ENCODE data around the gene SHD. TPM values are rescaled to one million over a fixed set of nuclear protein-coding genes. Genes with fewer than 3 reads are reported as not detected.

The SHD gene
- total and polyA plus RNA-seq, 2 of the 4 experiments (the other 2 are of a cell fraction): not detected

DNA sequence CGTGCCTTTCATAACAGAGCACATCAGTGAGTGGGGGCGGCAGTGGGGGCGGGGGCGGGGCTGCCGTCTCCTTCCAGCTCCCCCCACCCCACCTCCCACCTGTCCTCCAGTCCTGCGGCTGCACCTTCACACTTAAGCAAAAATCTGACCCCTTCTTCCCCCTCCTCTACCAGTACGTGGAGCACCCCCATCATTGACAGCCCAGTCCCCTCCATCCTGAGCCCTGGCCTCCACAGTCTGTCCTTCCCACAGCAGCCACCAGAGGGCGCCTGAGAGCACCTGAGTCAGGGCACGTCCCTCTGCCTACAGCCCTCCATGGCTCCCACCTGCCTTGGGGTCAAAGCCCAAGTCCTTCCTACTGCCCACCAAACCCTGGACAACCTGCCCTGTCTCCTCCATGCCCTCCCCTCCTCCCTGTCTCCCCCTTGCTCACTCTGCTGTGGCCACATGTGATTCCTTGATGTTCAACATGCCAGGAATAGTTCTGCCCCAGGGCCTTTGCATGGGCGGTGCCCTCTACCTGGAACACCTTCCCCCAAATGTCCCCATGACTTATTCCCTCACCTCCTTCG, 45.7 kb upstream of the SHD start:
- Histone ChIP-seq H3K9me3 (ENCODE audit: control insufficient read depth, insufficient read depth, low read length) (no peaks in the 10 kb centered on the region), H3K23ac (ENCODE audit: low read depth, low read length) (no peak overlapping the region)
- peak; percentile 36; the same call in 1 of the 2 replicates for ATAC-seq (ENCODE audit: low read depth)

More for the DNA sequence above, 45.7 kb upstream of the SHD start:
- ChIA-PET POLR2A (ENCODE audit: unreplicated experiment) (no interaction called here), CTCF (no interaction called here)
- H4K91ac ChIP-seq (ENCODE audit: insufficient read depth, low read depth, low read length): no peak overlapping the region
- DNase-seq: peak; percentile 8
- no peak overlapping the region for H3K27ac ChIP-seq (ENCODE audit: insufficient read depth, low read length)
- TF ChIP-seq MAFK (IDR thresholded peaks at IDR 0.05; ENCODE audit: low read depth, low read length): no peak
- peak; percentile 60 for TF ChIP-seq CTCF (conservative IDR thresholded peaks at IDR 0.05; ENCODE audit: low read depth, low read length)
- TF ChIP-seq MXI1 (IDR thresholded peaks at IDR 0.05; ENCODE audit: borderline replicate concordance, low read depth, low read length): no peak
- no peak for TF ChIP-seq BHLHE40 (IDR thresholded peaks at IDR 0.05; ENCODE audit: low read depth, low read length)
- TF ChIP-seq, protein P1, sequence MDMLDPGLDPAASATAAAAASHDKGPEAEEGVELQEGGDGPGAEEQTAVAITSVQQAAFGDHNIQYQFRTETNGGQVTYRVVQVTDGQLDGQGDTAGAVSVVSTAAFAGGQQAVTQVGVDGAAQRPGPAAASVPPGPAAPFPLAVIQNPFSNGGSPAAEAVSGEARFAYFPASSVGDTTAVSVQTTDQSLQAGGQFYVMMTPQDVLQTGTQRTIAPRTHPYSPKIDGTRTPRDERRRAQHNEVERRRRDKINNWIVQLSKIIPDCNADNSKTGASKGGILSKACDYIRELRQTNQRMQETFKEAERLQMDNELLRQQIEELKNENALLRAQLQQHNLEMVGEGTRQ (IDR thresholded peaks at IDR 0.05; ENCODE audit: low read depth, low read length): no peak
- TF ChIP-seq FOS (IDR thresholded peaks at IDR 0.05; ENCODE audit: low read depth, low read length): no peak
- no peak for TF ChIP-seq MAZ (IDR thresholded peaks at IDR 0.05; ENCODE audit: borderline replicate concordance, low read depth, low read length)
- TF ChIP-seq SMC3 (IDR thresholded peaks at IDR 0.05; ENCODE audit: low read depth, low read length): peak; percentile 47; the same call in 1 of the 2 replicates
- TF ChIP-seq CEBPB (IDR thresholded peaks at IDR 0.05; ENCODE audit: low read depth, low read length): no peak
- TF ChIP-seq RAD21 (IDR thresholded peaks at IDR 0.05; ENCODE audit: low read length): peak; percentile 23; the same call in 1 of the 2 replicates
- TF ChIP-seq POLR2A (IDR thresholded peaks at IDR 0.05; ENCODE audit: low read depth, low read length): no peak
- TF ChIP-seq, protein P2, sequence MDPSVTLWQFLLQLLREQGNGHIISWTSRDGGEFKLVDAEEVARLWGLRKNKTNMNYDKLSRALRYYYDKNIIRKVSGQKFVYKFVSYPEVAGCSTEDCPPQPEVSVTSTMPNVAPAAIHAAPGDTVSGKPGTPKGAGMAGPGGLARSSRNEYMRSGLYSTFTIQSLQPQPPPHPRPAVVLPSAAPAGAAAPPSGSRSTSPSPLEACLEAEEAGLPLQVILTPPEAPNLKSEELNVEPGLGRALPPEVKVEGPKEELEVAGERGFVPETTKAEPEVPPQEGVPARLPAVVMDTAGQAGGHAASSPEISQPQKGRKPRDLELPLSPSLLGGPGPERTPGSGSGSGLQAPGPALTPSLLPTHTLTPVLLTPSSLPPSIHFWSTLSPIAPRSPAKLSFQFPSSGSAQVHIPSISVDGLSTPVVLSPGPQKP (IDR thresholded peaks at IDR 0.05; ENCODE audit: borderline replicate concordance, low read depth, low read length): no peak
- TF ChIP-seq RFX5 (IDR thresholded peaks at IDR 0.05; ENCODE audit: low read depth, low read length): no peak
- TF ChIP-seq RCOR1 (IDR thresholded peaks at IDR 0.05; ENCODE audit: insufficient replicate concordance, low read length): peak; percentile 75
- no peak for TF ChIP-seq CHD1 (IDR thresholded peaks at IDR 0.05; ENCODE audit: low read depth, low read length)
- TF ChIP-seq NFE2L2 (IDR thresholded peaks at IDR 0.05; ENCODE audit: low read depth, low read length): no peak
- H2AFZ ChIP-seq (replicated peaks; ENCODE audit: low read length, poor library complexity): peak overlapping the region; percentile 51
- H2BK20ac ChIP-seq (ENCODE audit: low read depth, low read length): no peak overlapping the region
- dilution Hi-C loops (cut with HindIII; ENCODE audit: low sequenced_read_pairs, unreplicated experiment): no loop called here
- in situ Hi-C loops (cut with MboI; ENCODE audit: low sequenced_read_pairs): no loop called here
- H4K20me1 ChIP-seq (ENCODE audit: insufficient read depth, low read length): no peaks in the 10 kb centered on the region
- no peak overlapping the region for H3K18ac ChIP-seq (ENCODE audit: low read depth, low read length)
- no peak overlapping the region for H3K9ac ChIP-seq (ENCODE audit: low read depth, low read length)
- H2BK120ac ChIP-seq (ENCODE audit: low read depth, low read length): no peak overlapping the region
- intact Hi-C loops (cut with micrococcal nuclease): no loop called here
- no peaks in the 10 kb centered on the region for H3K79me1 ChIP-seq (ENCODE audit: low read depth in 1 of 2, low read length in 2 of 2)
- H4K8ac ChIP-seq (ENCODE audit: low read depth in 2 of 2, low read length in 2 of 2): no peak overlapping the region
- no peak overlapping the region for H2BK15ac ChIP-seq (ENCODE audit: low read depth, low read length)
- WGBS, 2 experiments (ENCODE audit: extremely low coverage in 2 of 2, insufficient read length in 1 of 2): 56% methylated on average over 4 of the region's 11 CpGs; no CpG with 5 or more reads in 1 of the 2 experiments
- peaks cover 8% of the 10 kb centered on the region; the same call in 1 of the 2 replicates for H3K4me1 ChIP-seq (ENCODE audit: control insufficient read depth, insufficient read depth, low read length)
- H3K4me3 ChIP-seq (ENCODE audit: insufficient read depth, low read depth, low read length): no peak overlapping the region
- H3K4ac ChIP-seq (ENCODE audit: low read depth, low read length): no peak overlapping the region
- no TSS peak for BruUV-seq (replicated peaks)
- H4K5ac ChIP-seq (ENCODE audit: low read depth, low read length): no peak overlapping the region
- H2BK5ac ChIP-seq (ENCODE audit: low read depth, low read length, poor library complexity, severe bottlenecking): no peak overlapping the region
- H2AK9ac ChIP-seq (replicated peaks; ENCODE audit: low read depth, low read length, poor library complexity): no peak overlapping the region
- no peak overlapping the region for H3K14ac ChIP-seq (replicated peaks; ENCODE audit: low read depth, low read length)
- H3K27me3 ChIP-seq (ENCODE audit: control insufficient read depth, insufficient read depth, low read length): peaks cover 8% of the 10 kb centered on the region
- H2AK5ac ChIP-seq (ENCODE audit: low read depth, low read length): no peak overlapping the region
- no peak overlapping the region for H3K56ac ChIP-seq (ENCODE audit: extremely low read depth, insufficient read depth, low read length)
- H3K9me1 ChIP-seq (ENCODE audit: insufficient read depth, low read length): no peaks in the 10 kb centered on the region; the same call in 1 of the 2 replicates
- no peaks in the 10 kb centered on the region for H3K36me3 ChIP-seq (ENCODE audit: control insufficient read depth, insufficient read depth, low read length)
- H3K4me2 ChIP-seq (ENCODE audit: low read depth, low read length): no peak overlapping the region
